H9 (cell line): ENCODE results near the gene KLHL10. TPM values are rescaled to one million over a fixed set of nuclear protein-coding genes. Genes with fewer than 3 reads are reported as not detected.
"Not testable (repeated sequence)": the region's sequence is repeated elsewhere in the genome, so short reads cannot be mapped to it uniquely, and the experiment has no call there.

Experiments used
- DNase-seq: peaks from one replicate; pipeline ENCODE4 v3.0.0-alpha.2; 2017
- H2AFZ ChIP-seq: one replicate; pipeline ENCODE4 v1.6.1; 2013; ENCODE audit warnings: mild to moderate bottlenecking, low read length, control low read depth, moderate library complexity
- H2AK5ac ChIP-seq: 2 replicates; pipeline ENCODE4 v1.6.1; 2013; ENCODE audit warnings: low read length, control low read depth, mixed read lengths; ENCODE audit not compliant: insufficient read length
- H2BK120ac ChIP-seq: one replicate; pipeline ENCODE4 v1.6.1; 2013; ENCODE audit warnings: low read depth, mild to moderate bottlenecking, low read length, control low read depth, inconsistent platforms; ENCODE audit not compliant: poor library complexity, severe bottlenecking
- H2BK12ac ChIP-seq: 2 replicates; pipeline ENCODE4 v1.6.1; 2013; ENCODE audit warnings: low read length, control low read depth, mixed read lengths, low read depth; ENCODE audit not compliant: insufficient read length
- H2BK15ac ChIP-seq: 2 replicates; pipeline ENCODE4 v1.6.1; 2013; ENCODE audit warnings: low read depth, low read length, control low read depth
- H2BK20ac ChIP-seq: one replicate; pipeline ENCODE4 v1.6.1; 2013; ENCODE audit warnings: low read depth, mild to moderate bottlenecking, low read length, control low read depth, inconsistent platforms; ENCODE audit not compliant: poor library complexity, severe bottlenecking
- H2BK5ac ChIP-seq: 2 replicates; pipeline ENCODE4 v1.6.1; 2013; ENCODE audit warnings: low read length, control low read depth, mixed read lengths; ENCODE audit not compliant: insufficient read length
- H3K14ac ChIP-seq: 2 replicates; pipeline ENCODE4 v1.6.1; 2013; ENCODE audit warnings: low read length, control low read depth; ENCODE audit not compliant: insufficient read depth
- H3K18ac ChIP-seq: 2 replicates; pipeline ENCODE4 v1.6.1; 2013; ENCODE audit warnings: low read depth, mild to moderate bottlenecking, mixed read lengths, low read length, control low read depth; ENCODE audit not compliant: insufficient read length
- H3K23ac ChIP-seq: 2 replicates; pipeline ENCODE4 v1.6.1; 2013; ENCODE audit warnings: low read length, control low read depth, mixed read lengths, low read depth; ENCODE audit not compliant: insufficient read length
- H3K23me2 ChIP-seq: 2 replicates; pipeline ENCODE4 v1.6.1; 2013; ENCODE audit warnings: low read depth, mild to moderate bottlenecking, mixed read lengths, low read length, control low read depth; ENCODE audit not compliant: insufficient read length, poor library complexity, severe bottlenecking
- H3K27ac ChIP-seq: 2 replicates; pipeline ENCODE4 v1.5.1; 2013; ENCODE audit warnings: low read length, control low read depth, mixed read lengths, low read depth; ENCODE audit not compliant: insufficient read length
- H3K27me3 ChIP-seq: 2 replicates; pipeline ENCODE4 v1.6.1; 2013; ENCODE audit warnings: low read length, control low read depth, inconsistent platforms; ENCODE audit not compliant: insufficient read depth
- H3K4ac ChIP-seq: 2 replicates; pipeline ENCODE4 v1.6.1; 2013; ENCODE audit warnings: low read depth, mild to moderate bottlenecking, control low read depth, inconsistent platforms, low read length, moderate library complexity
- H3K4me1 ChIP-seq: 2 replicates; pipeline ENCODE4 v1.6.1; 2013; ENCODE audit warnings: low read length, control low read depth, inconsistent platforms; ENCODE audit not compliant: insufficient read depth
- H3K4me2 ChIP-seq: 2 replicates; pipeline ENCODE4 v1.6.1; 2013; ENCODE audit warnings: low read length, control low read depth, mixed read lengths; ENCODE audit not compliant: insufficient read length, insufficient read depth
- H3K56ac ChIP-seq: 2 replicates; pipeline ENCODE4 v1.6.1; 2013; ENCODE audit warnings: low read depth, mild to moderate bottlenecking, mixed read lengths, low read length, control low read depth; ENCODE audit not compliant: insufficient read length
- H3K79me1 ChIP-seq: 2 replicates; pipeline ENCODE4 v1.6.1; 2013; ENCODE audit warnings: low read depth, mild to moderate bottlenecking, moderate library complexity, low read length, control low read depth, inconsistent platforms; ENCODE audit not compliant: insufficient read depth, poor library complexity, severe bottlenecking
- H3K79me2 ChIP-seq: 2 replicates; pipeline ENCODE4 v1.6.1; 2013; ENCODE audit warnings: low read length, control low read depth, inconsistent platforms; ENCODE audit not compliant: insufficient read depth
- H3K9ac ChIP-seq: 2 replicates; pipeline ENCODE4 v1.6.1; 2013; ENCODE audit warnings: low read length, control low read depth, mixed read lengths; ENCODE audit not compliant: insufficient read length; ENCODE audit errors: extremely low read depth
- H3K9me3 ChIP-seq: one replicate; pipeline ENCODE4 v1.6.1; 2013; ENCODE audit warnings: low read depth, low read length, inconsistent platforms; ENCODE audit not compliant: control insufficient read depth
- H3T11ph ChIP-seq: one replicate; pipeline ENCODE4 v1.6.1; 2013; ENCODE audit warnings: mild to moderate bottlenecking, low read length, control low read depth, inconsistent platforms
- H4K20me1 ChIP-seq: one replicate; pipeline ENCODE4 v1.6.1; 2013; ENCODE audit not compliant: control insufficient read depth, insufficient read length, insufficient read depth
- H4K5ac ChIP-seq: 2 replicates; pipeline ENCODE4 v1.6.1; 2013; ENCODE audit warnings: low read depth, mild to moderate bottlenecking, mixed read lengths, low read length, control low read depth; ENCODE audit not compliant: insufficient read length
- H4K8ac ChIP-seq: replicated peaks from 2 replicates; pipeline ENCODE4 v1.6.1; 2013; ENCODE audit warnings: low read length, control low read depth, mixed read lengths, low read depth; ENCODE audit not compliant: insufficient read length
- H4K91ac ChIP-seq: 2 replicates; pipeline ENCODE4 v1.6.1; 2013; ENCODE audit warnings: low read depth, mild to moderate bottlenecking, moderate library complexity, mixed read lengths, low read length, control low read depth; ENCODE audit not compliant: insufficient read length
- H3K27ac Mint-ChIP-seq, 3 experiments: 2 replicates in 2 of 3; 3 replicates in 1 of 3; pipeline ENCODE4 v1.8.0; 2020 to 2021; ENCODE audit warnings: mixed read lengths in 3 of 3, mild to moderate bottlenecking in 1 of 3, moderate library complexity in 1 of 3
- H3K27me3 Mint-ChIP-seq: 2 replicates; pipeline ENCODE4 v1.8.0; 2021; ENCODE audit warnings: low read depth, mild to moderate bottlenecking, moderate library complexity, mixed read lengths
- H3K36me3 Mint-ChIP-seq, 3 experiments: 2 replicates in 2 of 3; 3 replicates in 1 of 3; pipeline ENCODE4 v1.8.0; 2020 to 2021; ENCODE audit warnings: low read depth in 3 of 3, mixed read lengths in 3 of 3; ENCODE audit not compliant: insufficient read depth in 1 of 3
- H3K4me1 Mint-ChIP-seq, 2 experiments: 2 replicates each; pipeline ENCODE4 v1.8.0; 2020; ENCODE audit warnings: mixed read lengths in 2 of 2
- H3K4me3 Mint-ChIP-seq, 2 experiments: 2 replicates in 1 of 2; 3 replicates in 1 of 2; pipeline ENCODE4 v1.8.0; 2020 to 2021; ENCODE audit warnings: mild to moderate bottlenecking in 2 of 2, mixed read lengths in 2 of 2, moderate library complexity in 1 of 2
- H3K9me3 Mint-ChIP-seq, 2 experiments: 2 replicates in 1 of 2; 3 replicates in 1 of 2; pipeline ENCODE4 v1.8.0; 2020; ENCODE audit warnings: mild to moderate bottlenecking in 2 of 2, mixed read lengths in 2 of 2, moderate library complexity in 1 of 2
- CTCF ChIP-seq: fragments of 200-600 bp; sonication (generic); conservative IDR thresholded peaks from 3 replicates; pipeline ENCODE4 v1.8.0; 2021; ENCODE audit warnings: antibody characterized with exemption, mild to moderate bottlenecking
- WGBS: extraction: QIAGEN DNeasy Blood & Tissue Kit; methylation state at CpG from one replicate; pipeline ENCODE4 v1.1.7; 2013; ENCODE audit warnings: missing lambda C conversion rate, low lambda C conversion rate, mixed read lengths; ENCODE audit not compliant: insufficient read length; ENCODE audit errors: extremely low coverage; 5-methylcytosine and 5-hydroxymethylcytosine counted together
- total RNA-seq: library from RNA; stranded (reverse); gene quantifications from 2 replicates; pipeline ENCODE4 v1.2.1, GENCODE V29; 2021

Gene KLHL10
- total RNA-seq, 1 experiment from 2014 or later: 0.46 TPM

- H2AK5ac ChIP-seq: no peak overlapping the region
- peaks cover 6% of the 10 kb centered on the region for H3K79me1 ChIP-seq
- no peak overlapping the region for H2BK5ac ChIP-seq
- no peak overlapping the region for H4K8ac ChIP-seq
- H2BK15ac ChIP-seq: no peak overlapping the region
- H3K23ac ChIP-seq: no peak overlapping the region
- H2BK12ac ChIP-seq: no peak overlapping the region
- H3K56ac ChIP-seq: no peak overlapping the region
- H3K27me3 ChIP-seq: no peaks in the 10 kb centered on the region
- H3K4ac ChIP-seq: no peak overlapping the region
- H3K18ac ChIP-seq: no peak overlapping the region
- H3K4me3 Mint-ChIP-seq: no peak overlapping the region
- no peak overlapping the region for H3K9ac ChIP-seq
- no peak overlapping the region for H3K14ac ChIP-seq
- no peaks in the 10 kb centered on the region for H3K4me1 ChIP-seq
- no peaks in the 10 kb centered on the region for H4K20me1 ChIP-seq
- H3K36me3 Mint-ChIP-seq: peaks cover 3 to 21% (median 17%) of the 10 kb centered on the region in 3 experiments; a peak in 6 of 7 replicates
- H3K4me1 Mint-ChIP-seq: no peaks in the 10 kb centered on the region
- no peak overlapping the region for H4K5ac ChIP-seq
- WGBS: no CpG with 5 or more reads among the region's 4 CpGs
- H3K27ac Mint-ChIP-seq: no peak overlapping the region
- no peak overlapping the region for H2BK20ac ChIP-seq
- no peaks in the 10 kb centered on the region for H3K23me2 ChIP-seq
- no peak overlapping the region for H3K27ac ChIP-seq
- DNase-seq: no peak
- no peak overlapping the region for H4K91ac ChIP-seq
- no peak for TF ChIP-seq CTCF
- no peaks in the 10 kb centered on the region for H3K9me3 Mint-ChIP-seq
- no peak overlapping the region for H3T11ph ChIP-seq
- no peaks in the 10 kb centered on the region; the same call in 1 of the 2 replicates for H3K79me2 ChIP-seq
- H3K27me3 Mint-ChIP-seq: no peaks in the 10 kb centered on the region
- H3K9me3 ChIP-seq: no peaks in the 10 kb centered on the region
- H3K4me2 ChIP-seq: no peak overlapping the region
- H2BK120ac ChIP-seq: no peak overlapping the region
- H2AFZ ChIP-seq: no peak overlapping the region
Measured at GRCh38 chr17:41849251-41849990, 11.8 kb downstream of the KLHL10 start.

- H2BK120ac ChIP-seq, H2AFZ ChIP-seq, H3K4me2 ChIP-seq: not testable (repeated sequence)
Measured at GRCh38 chr17:41851382-41851781, 13.8 kb downstream of the KLHL10 start.

More at GRCh38 chr17:41851382-41851781, 13.8 kb downstream of the KLHL10 start:
- H3K4me1 Mint-ChIP-seq, H3K9me3 ChIP-seq, H4K5ac ChIP-seq, H4K20me1 ChIP-seq, H4K8ac ChIP-seq, H3K4me1 ChIP-seq, H3K27me3 ChIP-seq, H3K23ac ChIP-seq, H2BK15ac ChIP-seq, H3K4me3 Mint-ChIP-seq, H2AK5ac ChIP-seq, H2BK20ac ChIP-seq, H3T11ph ChIP-seq, H2BK12ac ChIP-seq, H2BK5ac ChIP-seq, H3K27ac Mint-ChIP-seq, H3K27ac ChIP-seq, H3K79me1 ChIP-seq, H3K27me3 Mint-ChIP-seq, H4K91ac ChIP-seq, H3K9ac ChIP-seq, H3K9me3 Mint-ChIP-seq, H3K23me2 ChIP-seq, H3K56ac ChIP-seq, H3K4ac ChIP-seq, DNase-seq, H3K18ac ChIP-seq, H3K79me2 ChIP-seq, H3K14ac ChIP-seq: not testable (repeated sequence)
- H3K36me3 Mint-ChIP-seq: peaks cover 5 to 30% (median 26%) of the 10 kb centered on the region in 3 experiments; a peak in 5 of 7 replicates
- no CpG with 5 or more reads among the region's 14 CpGs for WGBS
